Measurements from ENCODE around the gene KCNIP1.
"Not testable (repeated sequence)": the region's sequence is repeated elsewhere in the genome, so short reads cannot be mapped to it uniquely, and the experiment has no call there.

Gene KCNIP1

GRCh38 chr5:170542691-170543293, 39.0 kb downstream of the KCNIP1 start:
- Mint-ChIP-seq H3K27ac (no peak overlapping the region), H3K36me3 (ENCODE audit: low read depth) (no peaks in the 10 kb centered on the region), H3K4me1 (ENCODE audit: low read depth) (peaks cover 25% of the 10 kb centered on the region), H3K9me3 (peaks cover 14% of the 10 kb centered on the region), H3K27me3 (peaks cover 22% of the 10 kb centered on the region), H3K4me3 (no peak overlapping the region)
- intact Hi-C loops (cut with micrococcal nuclease) = no loop called here

GRCh38 chr5:170545313-170545712, 41.5 kb downstream of the KCNIP1 start:
- peaks cover 14% of the 10 kb centered on the region for H3K9me3 Mint-ChIP-seq
- H3K4me1 Mint-ChIP-seq (ENCODE audit: low read depth) = peaks cover 5% of the 10 kb centered on the region
- intact Hi-C loops (cut with micrococcal nuclease) = no loop called here
- no peak overlapping the region for H3K27ac Mint-ChIP-seq
- no peak overlapping the region for H3K4me3 Mint-ChIP-seq
- no peaks in the 10 kb centered on the region for H3K36me3 Mint-ChIP-seq (ENCODE audit: low read depth)
- H3K27me3 Mint-ChIP-seq = peaks cover 20% of the 10 kb centered on the region

- Mint-ChIP-seq H3K4me1 (ENCODE audit: low read depth) (peaks cover 5% of the 10 kb centered on the region), H3K27me3 (peaks cover 20% of the 10 kb centered on the region), H3K4me3 (no peak overlapping the region), H3K9me3 (peaks cover 14% of the 10 kb centered on the region), H3K36me3 (ENCODE audit: low read depth) (no peaks in the 10 kb centered on the region), H3K27ac (no peak overlapping the region)
- intact Hi-C loops (cut with micrococcal nuclease) = no loop called here
These were observed 42.0 kb downstream of the KCNIP1 start for GRCh38 chr5:170545811-170546210.

- no peak overlapping the region for H3K27ac Mint-ChIP-seq
- peaks cover 5% of the 10 kb centered on the region for H3K4me1 Mint-ChIP-seq (ENCODE audit: low read depth)
- peaks cover 20% of the 10 kb centered on the region for H3K27me3 Mint-ChIP-seq
- H3K4me3 Mint-ChIP-seq = no peak overlapping the region
- peaks cover 14% of the 10 kb centered on the region for H3K9me3 Mint-ChIP-seq
- H3K36me3 Mint-ChIP-seq (ENCODE audit: low read depth) = no peaks in the 10 kb centered on the region
- intact Hi-C loops (cut with micrococcal nuclease) = no loop called here
These were observed 42.5 kb downstream of the KCNIP1 start for GRCh38 chr5:170546282-170546681.

GRCh38 chr5:170550382-170550781, 46.6 kb downstream of the KCNIP1 start:
- H3K9me3 Mint-ChIP-seq; H3K4me1 Mint-ChIP-seq (ENCODE audit: low read depth); H3K36me3 Mint-ChIP-seq (ENCODE audit: low read depth); H3K4me3 Mint-ChIP-seq; intact Hi-C loops (cut with micrococcal nuclease); H3K27ac Mint-ChIP-seq: not testable (repeated sequence)
- H3K27me3 Mint-ChIP-seq = peaks cover 27% of the 10 kb centered on the region

GRCh38 chr5:170551076-170551475, 47.3 kb downstream of the KCNIP1 start:
- intact Hi-C loops (cut with micrococcal nuclease) = no loop called here
- Mint-ChIP-seq H3K27ac (no peak overlapping the region), H3K27me3 (peaks cover 24% of the 10 kb centered on the region), H3K36me3 (ENCODE audit: low read depth) (no peaks in the 10 kb centered on the region), H3K9me3 (peaks cover under 1% of the 10 kb centered on the region), H3K4me3 (no peak overlapping the region), H3K4me1 (ENCODE audit: low read depth) (no peaks in the 10 kb centered on the region)

- Mint-ChIP-seq H3K27me3 (peaks cover 21% of the 10 kb centered on the region), H3K4me1 (ENCODE audit: low read depth) (no peaks in the 10 kb centered on the region), H3K27ac (no peak overlapping the region), H3K36me3 (ENCODE audit: low read depth) (no peaks in the 10 kb centered on the region), H3K4me3 (no peak overlapping the region), H3K9me3 (no peaks in the 10 kb centered on the region)
- intact Hi-C loops (cut with micrococcal nuclease) = no loop called here
These were observed 47.8 kb downstream of the KCNIP1 start for GRCh38 chr5:170551622-170552021.

GRCh38 chr5:170552621-170553115, 48.8 kb downstream of the KCNIP1 start:
- H3K9me3 Mint-ChIP-seq = no peaks in the 10 kb centered on the region
- no peak overlapping the region for H3K4me3 Mint-ChIP-seq
- H3K27me3 Mint-ChIP-seq = peaks cover 20% of the 10 kb centered on the region
- H3K36me3 Mint-ChIP-seq (ENCODE audit: low read depth) = no peaks in the 10 kb centered on the region
- H3K27ac Mint-ChIP-seq = no peak overlapping the region
- peaks cover 4% of the 10 kb centered on the region for H3K4me1 Mint-ChIP-seq (ENCODE audit: low read depth)
- intact Hi-C loops (cut with micrococcal nuclease) = no loop called here

GRCh38 chr5:170553218-170553617, 49.4 kb downstream of the KCNIP1 start:
- H3K36me3 Mint-ChIP-seq (ENCODE audit: low read depth) = no peaks in the 10 kb centered on the region
- no peak overlapping the region for H3K27ac Mint-ChIP-seq
- H3K9me3 Mint-ChIP-seq = no peaks in the 10 kb centered on the region
- intact Hi-C loops (cut with micrococcal nuclease) = no loop called here
- H3K4me3 Mint-ChIP-seq = no peak overlapping the region
- H3K27me3 Mint-ChIP-seq = peaks cover 18% of the 10 kb centered on the region
- H3K4me1 Mint-ChIP-seq (ENCODE audit: low read depth) = peaks cover 4% of the 10 kb centered on the region

GRCh38 chr5:170554521-170555267, 50.9 kb downstream of the KCNIP1 start:
- Mint-ChIP-seq H3K4me1 (ENCODE audit: low read depth) (peaks cover 10% of the 10 kb centered on the region), H3K36me3 (ENCODE audit: low read depth) (no peaks in the 10 kb centered on the region), H3K4me3 (no peak overlapping the region), H3K27me3 (peaks cover 27% of the 10 kb centered on the region), H3K9me3 (no peaks in the 10 kb centered on the region), H3K27ac (no peak overlapping the region)
- intact Hi-C loops (cut with micrococcal nuclease) = no loop called here

GRCh38 chr5:170557314-170557713, 53.5 kb downstream of the KCNIP1 start:
- intact Hi-C loops (cut with micrococcal nuclease) = no loop called here
- H3K27me3 Mint-ChIP-seq = peaks cover 43% of the 10 kb centered on the region
- no peaks in the 10 kb centered on the region for H3K9me3 Mint-ChIP-seq
- peaks cover 28% of the 10 kb centered on the region for H3K4me1 Mint-ChIP-seq (ENCODE audit: low read depth)
- no peaks in the 10 kb centered on the region for H3K36me3 Mint-ChIP-seq (ENCODE audit: low read depth)
- H3K4me3 Mint-ChIP-seq = no peak overlapping the region
- H3K27ac Mint-ChIP-seq = no peak overlapping the region

GRCh38 chr5:170559296-170559695, 55.5 kb downstream of the KCNIP1 start:
- Mint-ChIP-seq H3K36me3 (ENCODE audit: low read depth) (no peaks in the 10 kb centered on the region), H3K27ac (no peak overlapping the region), H3K4me3 (no peak overlapping the region), H3K4me1 (ENCODE audit: low read depth) (peaks cover 45% of the 10 kb centered on the region), H3K9me3 (no peaks in the 10 kb centered on the region), H3K27me3 (peaks cover 41% of the 10 kb centered on the region)
- intact Hi-C loops (cut with micrococcal nuclease) = no loop called here

GRCh38 chr5:170560938-170561337, 57.1 kb downstream of the KCNIP1 start:
- Mint-ChIP-seq H3K4me1 (ENCODE audit: low read depth) (peaks cover 45% of the 10 kb centered on the region), H3K27ac (peak overlapping the region; percentile 1), H3K9me3 (no peaks in the 10 kb centered on the region), H3K27me3 (peaks cover 38% of the 10 kb centered on the region), H3K4me3 (no peak overlapping the region), H3K36me3 (ENCODE audit: low read depth) (no peaks in the 10 kb centered on the region)
- intact Hi-C loops (cut with micrococcal nuclease) = no loop called here

GRCh38 chr5:170562166-170562874, 58.5 kb downstream of the KCNIP1 start:
- H3K27ac Mint-ChIP-seq = peak overlapping the region; percentile 62
- intact Hi-C loops (cut with micrococcal nuclease) = no loop called here
- H3K4me1 Mint-ChIP-seq (ENCODE audit: low read depth) = peaks cover 44% of the 10 kb centered on the region
- peaks cover 42% of the 10 kb centered on the region for H3K27me3 Mint-ChIP-seq
- H3K9me3 Mint-ChIP-seq = no peaks in the 10 kb centered on the region
- no peak overlapping the region for H3K4me3 Mint-ChIP-seq
- H3K36me3 Mint-ChIP-seq (ENCODE audit: low read depth) = no peaks in the 10 kb centered on the region

Data from dendritic cell treated with granulocyte-macrophage colony-stimulating factor and Interleukin-4, amounts not matched to agents 40 ng/mL and 50 ng/mL, for 4 days (primary cell).